ENCODE measurements around the gene MNT.
"Not testable (repeated sequence)": the region's sequence is repeated elsewhere in the genome, so short reads cannot be mapped to it uniquely, and the experiment has no call there.

MNT gene

GRCh38 chr17:2400877-2401425 is at the start of gene MNT:
Gene MNT (minus strand): TSS chr17:2401060. CDS start chr17:2400712, 348 bp downstream.
- DNase-seq, result peak; percentile 96

- DNase-seq, result no peak
Measured at GRCh38 chr17:2450016-2450650, 49.3 kb upstream of the MNT start.

- DNase-seq, result no peak
Measured at GRCh38 chr17:2449486-2449885, 48.6 kb upstream of the MNT start.

GRCh38 chr17:2447479-2447878 is 46.6 kb upstream of the MNT start:
- DNase-seq, result not testable (repeated sequence)

- DNase-seq, result no peak
Measured at GRCh38 chr17:2445638-2446037, 44.8 kb upstream of the MNT start.

GRCh38 chr17:2444382-2444781 is 43.5 kb upstream of the MNT start:
- DNase-seq, result no peak

GRCh38 chr17:2442166-2442565 is 41.3 kb upstream of the MNT start:
- no peak for DNase-seq

GRCh38 chr17:2440930-2441329 is 40.1 kb upstream of the MNT start:
- DNase-seq, result no peak

GRCh38 chr17:2439997-2440396 is 39.1 kb upstream of the MNT start:
- DNase-seq, result not testable (repeated sequence)

- no peak for DNase-seq
Measured at GRCh38 chr17:2438823-2439222, 38.0 kb upstream of the MNT start.

- no peak for DNase-seq
Measured at GRCh38 chr17:2436316-2436905, 35.6 kb upstream of the MNT start.

GRCh38 chr17:2435862-2436261 is 35.0 kb upstream of the MNT start:
- no peak for DNase-seq

GRCh38 chr17:2435181-2435741 is 34.4 kb upstream of the MNT start:
- DNase-seq, result no peak

GRCh38 chr17:2433696-2434095 is 32.8 kb upstream of the MNT start:
- DNase-seq, result no peak

GRCh38 chr17:2427910-2428309 is 27.1 kb upstream of the MNT start:
- no peak for DNase-seq

GRCh38 chr17:2427215-2427614 is 26.4 kb upstream of the MNT start:
- no peak for DNase-seq

- DNase-seq, result no peak
Measured at GRCh38 chr17:2423271-2423670, 22.4 kb upstream of the MNT start.

- no peak for DNase-seq
Measured at GRCh38 chr17:2421315-2422147, 20.7 kb upstream of the MNT start.

- no peak for DNase-seq
Measured at GRCh38 chr17:2420176-2420575, 19.3 kb upstream of the MNT start.

- DNase-seq, result no peak
Measured at GRCh38 chr17:2419486-2419885, 18.6 kb upstream of the MNT start.

GRCh38 chr17:2418572-2418971 is 17.7 kb upstream of the MNT start:
- DNase-seq, result no peak

GRCh38 chr17:2416010-2416734 is 15.3 kb upstream of the MNT start:
- DNase-seq, result peak; percentile 92

- DNase-seq, result no peak
Measured at GRCh38 chr17:2415081-2415480, 14.2 kb upstream of the MNT start.

Data from activated CD4-positive, alpha-beta T cell treated with anti-CD3 and anti-CD28 coated beads for 48 hours (primary cell).